Measurements from ENCODE around the gene PTPRD.

The PTPRD gene

DNA sequence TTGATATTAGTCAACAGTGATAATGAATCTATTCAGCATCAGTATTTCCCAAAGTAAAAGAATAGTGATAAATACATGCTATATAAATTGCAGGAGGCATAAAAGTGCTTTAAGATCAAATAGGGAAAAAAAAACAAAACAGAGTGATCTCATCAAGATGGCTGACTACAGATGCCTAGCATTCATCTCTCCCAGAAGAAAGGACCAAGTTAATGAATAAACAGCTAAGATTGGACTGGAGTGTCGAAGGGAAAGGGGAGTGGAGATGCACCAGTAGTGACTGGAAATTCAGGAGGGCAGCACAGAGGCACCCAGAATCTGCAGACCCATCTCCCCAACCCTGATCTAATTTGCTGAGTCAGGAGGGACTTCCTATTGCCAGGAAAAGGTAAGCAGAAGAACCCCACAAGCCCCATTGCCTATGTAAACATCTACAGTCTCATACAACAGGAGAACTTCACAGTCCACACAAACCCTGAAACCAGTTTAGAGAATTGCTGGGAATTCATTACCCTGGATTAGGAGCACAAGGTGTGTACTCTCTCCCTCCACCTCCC is 699.4 kb downstream of the PTPRD start:
- WGBS, 2 experiments (ENCODE audit: insufficient coverage in 2 of 2): 100% methylated on average over 1 of the region's 1 CpG; no CpG with 5 or more reads in 1 of the 2 experiments
- Histone ChIP-seq H3K4me1 (ENCODE audit: control insufficient read depth, insufficient read depth, low read length, poor library complexity, severe bottlenecking) (no peaks in the 10 kb centered on the region), H3K36me3 (ENCODE audit: control insufficient read depth, insufficient read depth, low read length) (no peaks in the 10 kb centered on the region), H3K4me3 (ENCODE audit: extremely low read depth, insufficient read depth, low read length, poor library complexity, severe bottlenecking) (no peak overlapping the region), H3K27ac (ENCODE audit: low read depth, low read length, severe bottlenecking) (no peak overlapping the region), H3K9me3 (ENCODE audit: control insufficient read depth, low read length) (no peaks in the 10 kb centered on the region)

DNA sequence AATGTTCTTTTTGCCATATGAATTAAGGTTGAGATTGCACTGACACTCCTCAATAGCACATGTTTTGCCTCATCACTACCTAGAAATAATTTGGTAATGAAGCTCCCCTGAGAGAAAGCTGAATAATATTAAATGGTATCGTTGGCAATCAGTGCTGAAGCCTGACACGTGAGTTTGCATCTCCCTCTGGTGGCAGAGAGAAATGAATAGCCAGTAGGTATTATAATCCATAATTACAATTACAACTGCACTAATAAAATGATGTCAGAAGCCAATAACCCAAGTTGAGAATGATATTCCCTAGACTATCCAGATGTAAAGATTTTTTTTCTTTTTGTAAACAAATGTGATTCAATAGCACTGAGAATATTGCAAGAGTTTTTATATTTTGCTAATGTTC is 700.3 kb downstream of the PTPRD start:
- no peak overlapping the region for H3K27ac ChIP-seq (ENCODE audit: low read depth, low read length, severe bottlenecking)
- H3K9me3 ChIP-seq (ENCODE audit: control insufficient read depth, low read length): no peaks in the 10 kb centered on the region
- no peak overlapping the region for H3K4me3 ChIP-seq (ENCODE audit: extremely low read depth, insufficient read depth, low read length, poor library complexity, severe bottlenecking)
- no peaks in the 10 kb centered on the region for H3K36me3 ChIP-seq (ENCODE audit: control insufficient read depth, insufficient read depth, low read length)
- WGBS, 2 experiments (ENCODE audit: insufficient coverage in 2 of 2): no CpG with 5 or more reads among the region's 2 CpGs
- no peaks in the 10 kb centered on the region for H3K4me1 ChIP-seq (ENCODE audit: control insufficient read depth, insufficient read depth, low read length, poor library complexity, severe bottlenecking)

DNA sequence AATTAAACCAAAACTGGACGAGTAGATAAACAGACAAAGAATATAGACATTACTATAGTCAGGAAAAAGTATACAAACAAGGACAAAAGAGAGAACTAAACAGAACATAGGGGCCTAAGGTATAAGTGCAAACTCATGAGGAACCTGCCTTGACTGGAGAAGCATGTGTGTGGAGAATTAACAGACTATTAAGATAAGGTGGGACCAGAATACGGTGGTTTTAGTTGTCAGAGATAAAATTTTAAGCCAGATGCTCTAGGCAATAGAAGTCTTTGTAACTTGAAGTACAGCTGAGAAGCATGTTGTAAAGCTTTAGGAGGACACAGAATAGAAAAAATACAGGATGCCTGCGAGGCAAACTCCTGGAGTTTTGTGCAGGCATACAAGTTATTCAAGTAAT is 707.1 kb downstream of the PTPRD start:
- no peak overlapping the region for H3K27ac ChIP-seq (ENCODE audit: low read depth, low read length, severe bottlenecking)
- no peaks in the 10 kb centered on the region for H3K36me3 ChIP-seq (ENCODE audit: control insufficient read depth, insufficient read depth, low read length)
- no peaks in the 10 kb centered on the region for H3K9me3 ChIP-seq (ENCODE audit: control insufficient read depth, low read length)
- no peak overlapping the region for H3K4me3 ChIP-seq (ENCODE audit: extremely low read depth, insufficient read depth, low read length, poor library complexity, severe bottlenecking)
- 81 to 93% methylated on average over 2 of the region's 3 CpGs for WGBS, 2 experiments (ENCODE audit: insufficient coverage in 2 of 2)
- H3K4me1 ChIP-seq (ENCODE audit: control insufficient read depth, insufficient read depth, low read length, poor library complexity, severe bottlenecking): no peaks in the 10 kb centered on the region

DNA sequence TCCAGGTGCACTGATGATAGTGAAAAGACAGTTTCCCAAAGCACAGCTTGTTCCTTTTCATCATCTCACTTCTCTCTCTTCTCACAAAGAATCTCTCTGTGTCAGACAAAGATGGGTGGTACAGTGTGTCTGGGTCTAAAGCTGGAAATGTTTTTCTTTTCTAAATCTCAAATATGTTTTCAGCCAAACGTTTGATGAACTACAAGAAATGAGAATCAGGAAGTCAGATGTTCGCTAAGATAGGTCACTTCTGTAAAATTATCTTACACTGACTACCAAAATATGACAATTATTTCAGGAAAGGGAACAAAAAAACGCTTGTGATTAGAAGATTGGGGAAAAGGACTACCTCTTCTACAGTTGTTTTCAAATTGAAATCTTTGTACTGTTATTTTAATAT is 708.8 kb downstream of the PTPRD start:
- no CpG with 5 or more reads among the region's 3 CpGs for WGBS, 2 experiments (ENCODE audit: insufficient coverage in 2 of 2)
- Histone ChIP-seq H3K4me3 (ENCODE audit: extremely low read depth, insufficient read depth, low read length, poor library complexity, severe bottlenecking) (no peak overlapping the region), H3K36me3 (ENCODE audit: control insufficient read depth, insufficient read depth, low read length) (no peaks in the 10 kb centered on the region), H3K4me1 (ENCODE audit: control insufficient read depth, insufficient read depth, low read length, poor library complexity, severe bottlenecking) (no peaks in the 10 kb centered on the region), H3K27ac (ENCODE audit: low read depth, low read length, severe bottlenecking) (no peak overlapping the region), H3K9me3 (ENCODE audit: control insufficient read depth, low read length) (no peaks in the 10 kb centered on the region)

DNA sequence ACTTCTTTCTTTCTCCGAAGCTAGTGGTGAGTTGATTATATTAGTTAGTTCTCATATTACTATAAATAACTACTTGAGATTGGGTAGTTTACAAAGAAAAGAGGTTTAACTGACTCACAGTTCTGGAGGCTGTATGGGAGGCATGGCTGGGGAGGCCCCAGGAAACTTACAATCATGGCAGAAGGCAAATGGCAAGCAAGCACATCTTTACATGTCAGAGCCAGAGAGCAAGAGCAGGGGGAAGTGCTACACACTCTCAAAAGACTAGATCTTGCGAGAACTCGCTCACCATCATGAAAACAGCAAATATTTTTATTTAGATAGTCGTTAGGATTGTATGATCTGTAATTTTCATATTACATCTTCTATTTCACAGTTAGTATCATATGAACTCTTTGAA is 711.2 kb downstream of the PTPRD start:
- Histone ChIP-seq H3K4me3 (ENCODE audit: extremely low read depth, insufficient read depth, low read length, poor library complexity, severe bottlenecking) (no peak overlapping the region), H3K4me1 (ENCODE audit: control insufficient read depth, insufficient read depth, low read length, poor library complexity, severe bottlenecking) (no peaks in the 10 kb centered on the region), H3K9me3 (ENCODE audit: control insufficient read depth, low read length) (no peaks in the 10 kb centered on the region), H3K36me3 (ENCODE audit: control insufficient read depth, insufficient read depth, low read length) (no peaks in the 10 kb centered on the region), H3K27ac (ENCODE audit: low read depth, low read length, severe bottlenecking) (no peak overlapping the region)
- no CpG with 5 or more reads among the region's 4 CpGs for WGBS, 2 experiments (ENCODE audit: insufficient coverage in 2 of 2)

DNA sequence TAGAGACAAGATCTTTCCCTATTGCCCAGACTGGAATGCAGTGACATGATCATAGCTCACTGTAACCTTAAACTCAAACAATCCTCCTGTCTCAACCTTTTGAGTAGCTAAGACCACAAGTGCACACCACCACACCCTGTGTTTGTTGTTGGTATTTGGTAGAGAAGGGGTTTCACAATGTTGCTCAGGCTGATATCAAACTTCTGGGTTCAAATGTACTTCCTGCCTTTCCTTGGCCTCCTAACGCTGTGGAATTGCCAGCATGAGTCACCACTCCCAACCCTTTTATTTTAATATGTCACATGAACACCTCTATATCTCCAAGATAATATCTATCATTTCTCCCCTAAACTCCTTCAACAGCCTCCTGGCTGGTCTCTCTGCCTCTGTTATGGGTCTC is 719.0 kb downstream of the PTPRD start:
- H3K4me3 ChIP-seq (ENCODE audit: extremely low read depth, insufficient read depth, low read length, poor library complexity, severe bottlenecking): no peak overlapping the region

DNA sequence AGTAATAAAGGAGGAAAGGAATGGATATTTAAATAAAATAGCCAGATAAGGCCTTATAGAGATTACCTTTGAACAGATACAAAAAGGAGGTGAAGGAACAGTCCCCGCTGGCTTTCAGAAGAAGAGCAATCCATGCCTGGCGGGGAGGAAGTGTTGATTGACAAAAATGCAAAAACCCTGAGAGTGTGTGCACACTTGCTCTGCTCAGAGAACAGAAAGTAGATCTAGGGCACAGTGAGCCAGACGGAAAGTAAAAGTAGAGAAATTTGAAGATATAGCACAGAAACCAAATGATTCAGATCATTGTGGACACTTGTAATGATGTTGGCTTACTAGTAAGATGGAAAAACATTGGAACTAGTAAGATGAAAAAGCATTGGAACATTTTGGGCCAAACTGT is 720.6 kb downstream of the PTPRD start:
- H3K4me3 ChIP-seq (ENCODE audit: extremely low read depth, insufficient read depth, low read length, poor library complexity, severe bottlenecking): no peak overlapping the region
- 75 to 89% methylated on average over 3 of the region's 3 CpGs for WGBS, 2 experiments (ENCODE audit: insufficient coverage in 2 of 2)
- no peak overlapping the region for H3K27ac ChIP-seq (ENCODE audit: low read depth, low read length, severe bottlenecking)
- H3K36me3 ChIP-seq (ENCODE audit: control insufficient read depth, insufficient read depth, low read length): no peaks in the 10 kb centered on the region
- no peaks in the 10 kb centered on the region for H3K9me3 ChIP-seq (ENCODE audit: control insufficient read depth, low read length)
- no peaks in the 10 kb centered on the region for H3K4me1 ChIP-seq (ENCODE audit: control insufficient read depth, insufficient read depth, low read length, poor library complexity, severe bottlenecking)

More for the DNA sequence above, 719.0 kb downstream of the PTPRD start:
- 75% methylated on average over 1 of the region's 1 CpG; no CpG with 5 or more reads in 1 of the 2 experiments for WGBS, 2 experiments (ENCODE audit: insufficient coverage in 2 of 2)
- Histone ChIP-seq H3K27ac (ENCODE audit: low read depth, low read length, severe bottlenecking) (no peak overlapping the region), H3K4me1 (ENCODE audit: control insufficient read depth, insufficient read depth, low read length, poor library complexity, severe bottlenecking) (no peaks in the 10 kb centered on the region), H3K36me3 (ENCODE audit: control insufficient read depth, insufficient read depth, low read length) (no peaks in the 10 kb centered on the region), H3K9me3 (ENCODE audit: control insufficient read depth, low read length) (no peaks in the 10 kb centered on the region)

DNA sequence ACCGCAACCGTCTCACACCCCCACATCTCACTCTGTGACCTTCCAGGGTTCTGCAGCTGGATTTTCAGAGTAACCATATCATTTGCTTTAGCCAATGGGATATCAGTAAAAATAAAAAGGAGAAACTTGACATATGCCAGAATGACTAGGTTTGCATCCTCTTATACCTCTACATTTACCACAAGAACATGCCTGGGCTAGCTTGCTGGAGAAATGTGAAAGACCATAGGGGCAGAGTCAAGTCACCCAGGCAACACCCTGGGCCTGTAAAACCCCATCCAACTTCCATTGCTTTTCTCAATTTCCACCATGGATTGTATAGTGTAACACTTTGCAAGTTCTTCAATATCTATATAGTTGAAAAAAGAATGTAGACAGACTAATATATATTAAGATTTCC is 731.1 kb downstream of the PTPRD start:
- WGBS, 2 experiments (ENCODE audit: insufficient coverage in 2 of 2): no CpG with 5 or more reads among the region's 2 CpGs
- no peak overlapping the region for H3K4me3 ChIP-seq (ENCODE audit: extremely low read depth, insufficient read depth, low read length, poor library complexity, severe bottlenecking)
- no peak overlapping the region for H3K27ac ChIP-seq (ENCODE audit: low read depth, low read length, severe bottlenecking)
- no peaks in the 10 kb centered on the region for H3K36me3 ChIP-seq (ENCODE audit: control insufficient read depth, insufficient read depth, low read length)
- H3K9me3 ChIP-seq (ENCODE audit: control insufficient read depth, low read length): no peaks in the 10 kb centered on the region
- no peaks in the 10 kb centered on the region for H3K4me1 ChIP-seq (ENCODE audit: control insufficient read depth, insufficient read depth, low read length, poor library complexity, severe bottlenecking)

DNA sequence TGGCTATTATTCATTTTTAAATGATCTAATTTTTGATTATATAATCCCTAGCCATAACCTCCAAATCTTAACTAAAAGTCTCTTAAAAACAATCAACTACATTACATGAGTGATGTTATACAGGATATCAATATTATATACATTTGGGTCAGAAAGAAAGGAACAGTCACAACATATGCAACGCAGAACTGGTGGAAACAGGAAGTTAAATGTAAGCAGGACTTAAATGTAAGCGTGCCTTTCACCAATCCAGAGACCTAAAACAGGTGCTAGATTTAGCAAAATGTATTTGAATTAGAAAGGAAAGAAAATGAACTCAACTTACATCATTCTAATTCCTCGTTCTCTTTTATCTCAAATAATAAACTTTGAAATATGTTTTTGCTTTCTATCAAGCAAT is 738.5 kb downstream of the PTPRD start:
- H3K27ac ChIP-seq (ENCODE audit: low read depth, low read length, severe bottlenecking): no peak overlapping the region
- no peaks in the 10 kb centered on the region for H3K4me1 ChIP-seq (ENCODE audit: control insufficient read depth, insufficient read depth, low read length, poor library complexity, severe bottlenecking)
- no peaks in the 10 kb centered on the region for H3K9me3 ChIP-seq (ENCODE audit: control insufficient read depth, low read length)
- no CpG with 5 or more reads among the region's 3 CpGs for WGBS, 2 experiments (ENCODE audit: insufficient coverage in 2 of 2)
- H3K36me3 ChIP-seq (ENCODE audit: control insufficient read depth, insufficient read depth, low read length): no peaks in the 10 kb centered on the region
- H3K4me3 ChIP-seq (ENCODE audit: extremely low read depth, insufficient read depth, low read length, poor library complexity, severe bottlenecking): no peak overlapping the region

DNA sequence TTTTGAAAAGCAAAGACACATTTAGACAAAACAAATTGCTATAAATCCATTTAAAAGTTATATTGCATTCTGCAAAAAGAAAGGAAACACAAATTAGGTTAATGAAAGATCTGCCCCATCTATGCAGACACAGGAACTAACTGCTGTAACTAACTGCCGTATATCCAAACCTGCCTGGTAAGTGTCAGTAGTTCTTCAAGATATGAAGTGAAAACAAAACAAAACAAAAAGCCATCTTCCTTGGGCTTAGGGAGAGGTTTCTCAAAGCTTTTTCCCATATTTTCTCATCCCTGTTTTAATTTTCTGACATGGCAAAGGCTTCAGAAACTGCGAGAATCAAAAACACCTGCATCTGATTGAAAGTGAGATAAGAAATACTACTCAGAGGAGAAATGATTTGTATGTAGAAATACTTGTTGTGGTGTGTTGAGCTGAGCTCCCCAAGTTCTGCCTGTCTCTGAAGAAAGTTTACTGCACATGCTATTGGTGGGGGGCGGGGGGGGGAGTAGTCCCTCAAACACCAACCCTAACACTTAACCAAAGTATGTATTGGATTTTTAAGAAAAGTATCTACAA is 750.5 kb downstream of the PTPRD start:
- no peaks in the 10 kb centered on the region for H3K36me3 ChIP-seq (ENCODE audit: control insufficient read depth, insufficient read depth, low read length)
- no peaks in the 10 kb centered on the region for H3K4me1 ChIP-seq (ENCODE audit: control insufficient read depth, insufficient read depth, low read length, poor library complexity, severe bottlenecking)
- no peak overlapping the region for H3K27ac ChIP-seq (ENCODE audit: low read depth, low read length, severe bottlenecking)
- no peak overlapping the region for H3K4me3 ChIP-seq (ENCODE audit: extremely low read depth, insufficient read depth, low read length, poor library complexity, severe bottlenecking)
- WGBS, 2 experiments (ENCODE audit: insufficient coverage in 2 of 2): 83 to 100% methylated on average over 1 of the region's 3 CpGs
- H3K9me3 ChIP-seq (ENCODE audit: control insufficient read depth, low read length): no peaks in the 10 kb centered on the region

DNA sequence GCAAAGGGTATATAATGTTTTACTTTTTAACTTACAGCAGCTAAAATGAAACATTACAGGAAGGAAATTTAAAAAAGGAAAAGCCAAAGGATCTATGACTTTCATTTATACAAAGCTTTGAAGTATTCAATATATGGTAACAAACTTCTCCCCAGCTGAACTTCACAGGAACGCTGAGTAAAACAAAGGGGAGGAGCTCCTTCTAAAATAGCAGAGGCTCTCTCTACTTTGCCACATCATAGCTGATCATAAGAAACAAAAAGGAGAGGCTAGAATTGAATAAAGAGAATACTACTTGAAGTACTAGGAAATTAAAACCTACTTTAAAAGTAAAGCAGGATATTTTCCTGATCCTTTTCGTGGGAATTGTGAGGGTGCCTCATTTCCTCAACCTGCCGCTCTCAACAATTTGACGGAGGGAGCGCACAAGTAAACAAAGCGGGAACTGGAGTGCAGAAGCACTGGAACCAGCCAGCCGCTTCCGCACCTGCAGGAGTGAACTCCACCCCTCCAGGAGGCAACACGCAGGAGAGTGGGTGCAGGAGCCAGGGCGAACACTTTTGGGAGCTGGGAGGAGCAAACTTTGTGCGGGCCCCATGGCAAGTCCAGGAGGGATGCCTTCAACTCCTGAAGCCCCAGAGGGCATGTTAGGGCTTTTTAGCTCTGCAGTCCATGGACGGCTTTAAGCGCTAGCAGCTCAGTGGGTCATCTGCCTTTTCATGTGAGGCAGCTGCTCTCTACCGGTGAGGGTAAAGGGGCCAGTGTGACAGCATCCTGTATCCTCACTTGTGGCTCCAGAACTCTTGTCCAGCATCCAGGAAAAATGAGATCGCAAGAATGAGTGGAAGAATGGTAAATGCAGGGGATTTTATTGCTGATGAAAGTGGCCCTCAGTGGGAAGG is 757.4 kb downstream of the PTPRD start:
- no peak overlapping the region for H3K27ac ChIP-seq (ENCODE audit: low read depth, low read length, severe bottlenecking)
- H3K4me1 ChIP-seq (ENCODE audit: control insufficient read depth, insufficient read depth, low read length, poor library complexity, severe bottlenecking): no peaks in the 10 kb centered on the region
- no peaks in the 10 kb centered on the region for H3K36me3 ChIP-seq (ENCODE audit: control insufficient read depth, insufficient read depth, low read length)
- 83 to 89% methylated on average over 8 to 12 of the region's 15 CpGs for WGBS, 2 experiments (ENCODE audit: insufficient coverage in 2 of 2)
- H3K4me3 ChIP-seq (ENCODE audit: extremely low read depth, insufficient read depth, low read length, poor library complexity, severe bottlenecking): no peak overlapping the region
- no peaks in the 10 kb centered on the region for H3K9me3 ChIP-seq (ENCODE audit: control insufficient read depth, low read length)

Measured in mesodermal cell (in vitro differentiated cells).